ENCODE data around the gene BRINP3. TPM values are rescaled to one million over a fixed set of nuclear protein-coding genes. Genes with fewer than 3 reads are reported as not detected.

Gene BRINP3
- total and polyA plus RNA-seq, 8 donors: 0.06 to 25.5 (median 7.4) TPM; not detected in 4

DNA sequence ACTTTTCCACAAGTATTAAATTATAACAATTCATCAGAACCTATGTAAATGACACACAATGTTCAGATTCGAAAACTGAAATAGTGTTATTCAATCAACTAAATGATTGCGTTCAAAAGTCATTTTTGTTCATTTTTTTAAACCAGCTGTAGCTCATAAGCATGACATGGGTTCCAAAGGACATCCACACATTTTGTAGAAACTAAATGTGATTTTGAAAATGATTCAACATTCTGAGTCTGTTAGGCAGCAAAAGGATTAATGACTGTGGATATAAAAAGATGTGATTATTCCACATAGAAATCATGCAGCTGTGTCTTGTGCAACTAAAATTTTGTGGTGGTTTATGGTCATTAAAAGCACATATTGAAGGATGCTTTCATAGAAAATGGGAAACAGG lies 204.5 kb downstream of the BRINP3 start:
- Histone ChIP-seq H3K36me3 (no peaks in the 10 kb centered on the region), H3K27ac (no peak overlapping the region), H3K4me3 (no peak overlapping the region), H3K27me3 (no peaks in the 10 kb centered on the region), H3K4me1 (no peaks in the 10 kb centered on the region), H3K9me3 (no peaks in the 10 kb centered on the region)
- 67 to 82% (median 68%) methylated on average over 2 of the region's 2 CpGs for WGBS, 5 donors
- intact Hi-C loops (cut with DNase I; ENCODE audit: low total_unique reads): no loop called here
- TF ChIP-seq POLR2AphosphoS5 (IDR thresholded peaks at IDR 0.05) (no peak), EP300 (IDR thresholded peaks at IDR 0.05) (no peak), POLR2A (IDR thresholded peaks at IDR 0.05) (no peak)
- TF ChIP-seq, protein P1, sequence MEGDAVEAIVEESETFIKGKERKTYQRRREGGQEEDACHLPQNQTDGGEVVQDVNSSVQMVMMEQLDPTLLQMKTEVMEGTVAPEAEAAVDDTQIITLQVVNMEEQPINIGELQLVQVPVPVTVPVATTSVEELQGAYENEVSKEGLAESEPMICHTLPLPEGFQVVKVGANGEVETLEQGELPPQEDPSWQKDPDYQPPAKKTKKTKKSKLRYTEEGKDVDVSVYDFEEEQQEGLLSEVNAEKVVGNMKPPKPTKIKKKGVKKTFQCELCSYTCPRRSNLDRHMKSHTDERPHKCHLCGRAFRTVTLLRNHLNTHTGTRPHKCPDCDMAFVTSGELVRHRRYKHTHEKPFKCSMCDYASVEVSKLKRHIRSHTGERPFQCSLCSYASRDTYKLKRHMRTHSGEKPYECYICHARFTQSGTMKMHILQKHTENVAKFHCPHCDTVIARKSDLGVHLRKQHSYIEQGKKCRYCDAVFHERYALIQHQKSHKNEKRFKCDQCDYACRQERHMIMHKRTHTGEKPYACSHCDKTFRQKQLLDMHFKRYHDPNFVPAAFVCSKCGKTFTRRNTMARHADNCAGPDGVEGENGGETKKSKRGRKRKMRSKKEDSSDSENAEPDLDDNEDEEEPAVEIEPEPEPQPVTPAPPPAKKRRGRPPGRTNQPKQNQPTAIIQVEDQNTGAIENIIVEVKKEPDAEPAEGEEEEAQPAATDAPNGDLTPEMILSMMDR (IDR thresholded peaks at IDR 0.05): no peak
- DNase-seq: no peak

DNA sequence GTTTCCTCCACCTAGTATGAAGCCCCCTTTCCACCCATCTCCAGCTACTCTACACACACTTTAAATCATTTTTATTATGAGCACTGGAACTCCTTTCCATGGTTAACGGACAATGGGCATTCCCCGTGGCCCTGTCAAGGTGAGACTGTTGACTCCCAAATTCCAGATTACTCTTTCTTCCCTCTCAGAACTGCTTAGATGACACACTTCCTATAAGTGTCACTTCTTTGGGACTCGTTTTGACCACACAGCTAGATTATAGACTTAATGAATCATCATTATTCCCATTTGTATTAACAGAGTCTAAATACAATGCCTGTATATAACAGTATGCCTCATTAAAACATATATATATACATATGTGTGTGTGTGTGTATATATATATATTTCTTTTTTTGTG lies 215.1 kb downstream of the BRINP3 start:
- no peak for DNase-seq
- WGBS, 5 donors: 71 to 78% (median 74%) methylated on average over 3 of the region's 3 CpGs

DNA sequence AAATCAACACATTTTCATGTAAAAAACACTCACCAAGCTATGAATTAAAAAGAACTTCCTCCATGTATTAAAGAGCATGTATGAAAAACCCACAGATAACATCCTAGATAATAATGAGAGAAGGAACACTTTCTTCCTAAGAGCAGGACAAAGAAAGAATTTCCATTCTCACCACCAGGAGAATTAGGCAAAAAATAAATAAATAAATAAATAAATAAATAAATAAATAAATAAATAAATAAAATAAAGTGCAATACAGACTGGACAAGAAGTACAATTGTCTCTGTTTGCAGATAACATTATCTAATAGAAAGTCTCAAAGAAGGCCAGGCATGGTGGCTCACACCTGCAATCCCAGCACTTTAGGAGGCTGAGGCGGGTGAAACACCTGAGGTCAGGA lies 218.2 kb downstream of the BRINP3 start:
- Histone ChIP-seq H3K27me3 (no peaks in the 10 kb centered on the region), H3K4me3 (no peak overlapping the region), H3K36me3 (no peaks in the 10 kb centered on the region), H3K27ac (no peak overlapping the region), H3K4me1 (no peaks in the 10 kb centered on the region), H3K9me3 (peaks cover 0 to 6% (median 0%) of the 10 kb centered on the region in 4 donors)
- 77 to 95% (median 89%) methylated on average over 1 of the region's 1 CpG for WGBS, 5 donors
- intact Hi-C loops (cut with DNase I; ENCODE audit: low total_unique reads): no loop called here
- no peak for DNase-seq
- TF ChIP-seq, protein P1 (IDR thresholded peaks at IDR 0.05): no peak
- TF ChIP-seq EP300 (IDR thresholded peaks at IDR 0.05): no peak
- no peak for TF ChIP-seq POLR2AphosphoS5 (IDR thresholded peaks at IDR 0.05)
- no peak for TF ChIP-seq POLR2A (IDR thresholded peaks at IDR 0.05)

More for the DNA sequence above, 215.1 kb downstream of the BRINP3 start:
- Histone ChIP-seq H3K4me1 (no peaks in the 10 kb centered on the region), H3K27ac (no peak overlapping the region), H3K36me3 (no peaks in the 10 kb centered on the region), H3K4me3 (no peak overlapping the region), H3K9me3 (peaks cover 0 to 6% (median 0%) of the 10 kb centered on the region in 4 donors), H3K27me3 (no peaks in the 10 kb centered on the region)
- TF ChIP-seq POLR2A (IDR thresholded peaks at IDR 0.05): no peak
- TF ChIP-seq EP300 (IDR thresholded peaks at IDR 0.05): no peak
- no peak for TF ChIP-seq POLR2AphosphoS5 (IDR thresholded peaks at IDR 0.05)
- TF ChIP-seq, protein P1 (IDR thresholded peaks at IDR 0.05): no peak
- intact Hi-C loops (cut with DNase I; ENCODE audit: low total_unique reads): no loop called here

DNA sequence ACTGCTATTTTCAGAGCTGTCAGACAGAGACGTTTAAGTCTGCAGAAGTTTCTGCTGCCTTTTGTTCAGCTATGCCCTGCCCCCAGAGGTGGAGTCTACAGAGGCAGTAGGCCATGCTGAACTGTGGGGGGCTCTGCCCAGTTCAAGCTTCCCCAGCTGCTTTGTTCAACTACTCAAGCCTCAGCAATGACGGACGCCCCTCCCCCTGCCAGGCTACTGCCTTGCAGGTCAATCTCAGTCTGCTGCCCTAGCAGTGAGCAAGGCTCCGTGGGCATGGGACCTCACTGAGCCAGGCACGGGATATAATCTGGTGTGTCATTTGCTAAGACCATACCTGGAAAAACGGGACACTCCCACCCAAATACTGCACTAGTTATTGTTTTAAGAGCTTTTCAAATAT lies 219.7 kb downstream of the BRINP3 start:
- 58 to 84% (median 66%) methylated on average over 6 of the region's 6 CpGs for WGBS, 5 donors
- no peak overlapping the region for H3K27ac ChIP-seq
- no peak overlapping the region for H3K4me3 ChIP-seq
- no peaks in the 10 kb centered on the region for H3K36me3 ChIP-seq
- no peaks in the 10 kb centered on the region for H3K27me3 ChIP-seq
- no peak for TF ChIP-seq POLR2A (IDR thresholded peaks at IDR 0.05)
- TF ChIP-seq EP300 (IDR thresholded peaks at IDR 0.05): no peak
- TF ChIP-seq, protein P1 (IDR thresholded peaks at IDR 0.05): no peak
- no peak for TF ChIP-seq POLR2AphosphoS5 (IDR thresholded peaks at IDR 0.05)
- H3K9me3 ChIP-seq: peaks cover 0 to 6% (median 0%) of the 10 kb centered on the region in 4 donors
- intact Hi-C loops (cut with DNase I; ENCODE audit: low total_unique reads): no loop called here
- H3K4me1 ChIP-seq: no peaks in the 10 kb centered on the region
- DNase-seq: no peak

All from stomach (tissue), 9 donors.